Measurements from ENCODE around the gene ARHGAP45. TPM values are rescaled to one million over a fixed set of nuclear protein-coding genes. Genes with fewer than 3 reads are reported as not detected.

ARHGAP45 gene, protein sequence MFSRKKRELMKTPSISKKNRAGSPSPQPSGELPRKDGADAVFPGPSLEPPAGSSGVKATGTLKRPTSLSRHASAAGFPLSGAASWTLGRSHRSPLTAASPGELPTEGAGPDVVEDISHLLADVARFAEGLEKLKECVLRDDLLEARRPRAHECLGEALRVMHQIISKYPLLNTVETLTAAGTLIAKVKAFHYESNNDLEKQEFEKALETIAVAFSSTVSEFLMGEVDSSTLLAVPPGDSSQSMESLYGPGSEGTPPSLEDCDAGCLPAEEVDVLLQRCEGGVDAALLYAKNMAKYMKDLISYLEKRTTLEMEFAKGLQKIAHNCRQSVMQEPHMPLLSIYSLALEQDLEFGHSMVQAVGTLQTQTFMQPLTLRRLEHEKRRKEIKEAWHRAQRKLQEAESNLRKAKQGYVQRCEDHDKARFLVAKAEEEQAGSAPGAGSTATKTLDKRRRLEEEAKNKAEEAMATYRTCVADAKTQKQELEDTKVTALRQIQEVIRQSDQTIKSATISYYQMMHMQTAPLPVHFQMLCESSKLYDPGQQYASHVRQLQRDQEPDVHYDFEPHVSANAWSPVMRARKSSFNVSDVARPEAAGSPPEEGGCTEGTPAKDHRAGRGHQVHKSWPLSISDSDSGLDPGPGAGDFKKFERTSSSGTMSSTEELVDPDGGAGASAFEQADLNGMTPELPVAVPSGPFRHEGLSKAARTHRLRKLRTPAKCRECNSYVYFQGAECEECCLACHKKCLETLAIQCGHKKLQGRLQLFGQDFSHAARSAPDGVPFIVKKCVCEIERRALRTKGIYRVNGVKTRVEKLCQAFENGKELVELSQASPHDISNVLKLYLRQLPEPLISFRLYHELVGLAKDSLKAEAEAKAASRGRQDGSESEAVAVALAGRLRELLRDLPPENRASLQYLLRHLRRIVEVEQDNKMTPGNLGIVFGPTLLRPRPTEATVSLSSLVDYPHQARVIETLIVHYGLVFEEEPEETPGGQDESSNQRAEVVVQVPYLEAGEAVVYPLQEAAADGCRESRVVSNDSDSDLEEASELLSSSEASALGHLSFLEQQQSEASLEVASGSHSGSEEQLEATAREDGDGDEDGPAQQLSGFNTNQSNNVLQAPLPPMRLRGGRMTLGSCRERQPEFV
- 31.2 TPM for polyA plus RNA-seq (2012; ENCODE audit: insufficient read depth, insufficient read length, low read depth)

GRCh38 chr19:1066748-1067340 is at the start of gene ARHGAP45:
TSS of gene ARHGAP45 (plus strand) at chr19:1067167. CDS start at chr19:1067406, 239 bp downstream.
- TF ChIP-seq CTCF (IDR thresholded peaks at IDR 0.05; ENCODE audit: low read depth, low read length): no peak
- DNase-seq: no peak
- Histone ChIP-seq H3K9me3 (peaks cover 7% of the 10 kb centered on the region; the same call in 1 of the 2 replicates), H3K4me3 (ENCODE audit: low read depth, low read length) (no peak within 1 kb of the TSS; the same call in none of the 2 replicates), H3K27me3 (peaks cover 59% of the 10 kb centered on the region), H3K36me3 (no peaks in the 10 kb centered on the region), H3K4me1 (no peaks in the 10 kb centered on the region; the same call in 1 of the 2 replicates)

GRCh38 chr19:1017906-1018305 is 49.1 kb upstream of the ARHGAP45 start:
- H3K4me3 ChIP-seq (ENCODE audit: low read depth, low read length): no peak overlapping the region

DNA sequence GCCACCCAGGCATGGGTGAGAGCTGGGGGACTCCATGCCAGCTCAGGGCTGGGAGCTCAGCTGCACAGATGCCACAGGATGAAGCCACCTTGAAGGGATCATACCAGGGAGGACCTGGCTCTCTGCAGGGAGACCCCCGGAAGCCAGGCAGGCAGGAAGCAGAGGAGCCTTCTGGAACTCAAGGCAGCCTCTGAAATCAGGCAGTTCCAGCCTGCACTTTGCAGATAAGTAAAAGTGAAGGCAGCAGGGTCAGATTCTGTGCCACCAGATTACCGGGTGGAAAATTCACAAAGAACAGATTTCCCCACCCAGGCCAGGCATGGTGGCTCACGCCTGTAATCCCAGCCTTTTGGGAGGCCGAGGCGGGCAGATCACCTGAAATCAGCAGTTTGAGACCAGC is 48.6 kb upstream of the ARHGAP45 start:
- TF ChIP-seq CTCF (IDR thresholded peaks at IDR 0.05; ENCODE audit: low read depth, low read length): no peak
- Histone ChIP-seq H3K27me3 (no peaks in the 10 kb centered on the region), H3K36me3 (peaks cover 20% of the 10 kb centered on the region), H3K9me3 (no peaks in the 10 kb centered on the region), H3K4me3 (ENCODE audit: low read depth, low read length) (no peak overlapping the region), H3K4me1 (peaks cover 7% of the 10 kb centered on the region)
- DNase-seq: no peak

More at GRCh38 chr19:1017906-1018305, 49.1 kb upstream of the ARHGAP45 start:
- Histone ChIP-seq H3K4me1 (peaks cover 7% of the 10 kb centered on the region), H3K27me3 (no peaks in the 10 kb centered on the region), H3K9me3 (no peaks in the 10 kb centered on the region), H3K36me3 (peaks cover 25% of the 10 kb centered on the region)
- no peak for TF ChIP-seq CTCF (IDR thresholded peaks at IDR 0.05; ENCODE audit: low read depth, low read length)
- DNase-seq: no peak

DNA sequence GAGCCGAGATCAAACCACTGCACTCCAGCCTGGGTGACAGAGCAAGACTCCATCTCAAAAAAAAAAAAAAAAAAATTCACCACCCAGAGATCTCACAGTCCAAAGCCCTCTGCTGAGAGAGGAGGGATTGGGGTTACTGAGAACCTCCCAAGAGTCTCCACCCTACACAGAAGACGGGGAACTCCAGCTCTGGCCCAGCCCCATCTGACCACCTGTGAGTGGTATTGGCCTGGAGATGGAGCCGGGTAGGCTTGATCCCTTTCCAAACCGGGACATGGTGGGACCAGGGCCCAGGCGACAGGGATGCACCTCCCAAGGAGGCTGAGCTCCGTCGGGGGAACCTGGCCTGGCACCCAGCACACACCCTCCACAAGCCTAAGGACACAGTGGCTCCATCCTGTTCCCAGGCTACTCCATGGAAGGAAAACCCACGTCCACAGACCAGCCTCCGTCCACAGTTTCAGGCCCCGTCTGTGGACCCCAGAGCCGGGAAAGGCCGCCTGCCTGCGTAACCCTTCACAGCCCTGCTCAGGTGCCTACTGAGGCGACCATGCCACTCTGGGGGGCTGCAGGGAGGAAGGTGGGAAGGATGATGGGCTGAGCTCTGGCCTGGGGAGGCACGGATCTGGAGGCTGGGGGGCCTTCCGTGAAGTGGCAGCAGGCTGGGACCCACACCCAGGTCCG is 47.9 kb upstream of the ARHGAP45 start:
- no peak for TF ChIP-seq CTCF (IDR thresholded peaks at IDR 0.05; ENCODE audit: low read depth, low read length)
- Histone ChIP-seq H3K4me1 (peaks cover 7% of the 10 kb centered on the region), H3K4me3 (ENCODE audit: low read depth, low read length) (peak overlapping the region; percentile 87), H3K27me3 (no peaks in the 10 kb centered on the region), H3K36me3 (peaks cover 13% of the 10 kb centered on the region), H3K9me3 (no peaks in the 10 kb centered on the region)
- no peak for DNase-seq

DNA sequence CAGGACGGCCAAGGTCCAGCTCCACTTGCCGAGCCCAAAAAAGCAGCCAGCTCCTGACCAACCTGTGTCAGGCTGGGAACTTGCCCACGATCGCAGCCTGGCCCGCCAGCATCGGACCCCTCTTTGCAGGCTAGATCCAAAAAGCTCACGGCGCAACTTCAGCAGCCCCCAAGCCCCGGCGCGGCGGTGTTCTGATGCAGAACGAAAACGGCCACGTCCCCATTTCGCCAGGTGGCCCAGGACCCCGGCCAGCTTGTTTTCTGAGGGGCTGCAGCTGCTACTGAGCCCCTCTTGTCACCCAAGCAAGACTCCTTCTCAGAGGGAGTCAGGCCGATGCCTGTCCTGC is 47.4 kb upstream of the ARHGAP45 start:
- no peak for DNase-seq
- Histone ChIP-seq H3K4me3 (ENCODE audit: low read depth, low read length) (peak overlapping the region; percentile 87), H3K36me3 (peaks cover 8% of the 10 kb centered on the region), H3K9me3 (no peaks in the 10 kb centered on the region), H3K27me3 (no peaks in the 10 kb centered on the region), H3K4me1 (peaks cover 7% of the 10 kb centered on the region)
- TF ChIP-seq CTCF (IDR thresholded peaks at IDR 0.05; ENCODE audit: low read depth, low read length): no peak

Data from BE2C (cell line).